NCI-H2196 treated with DMSO at 0.1 percent for 48 hours (cell line): ENCODE measurements around the gene TTLL8.

Source experiments
- DNase-seq: peaks from one replicate; lab custom pipeline; 2025; ENCODE audit not compliant: unreplicated experiment; lab: John Stamatoyannopoulos, UW

TTLL8 gene

GRCh38 chr22:50062509-50063135 lies 4.5 kb upstream of the TTLL8 start:
- DNase-seq = no peak

- no peak for DNase-seq
These were observed 3.8 kb upstream of the TTLL8 start for GRCh38 chr22:50061824-50062355.

GRCh38 chr22:50061141-50061823 lies 3.2 kb upstream of the TTLL8 start:
- DNase-seq = no peak

GRCh38 chr22:50060441-50061140 lies 2.5 kb upstream of the TTLL8 start:
- DNase-seq = no peak

- no peak for DNase-seq
These were observed 1.8 kb upstream of the TTLL8 start for GRCh38 chr22:50059881-50060262.

GRCh38 chr22:50058906-50059880 lies 1.1 kb upstream of the TTLL8 start:
- no peak for DNase-seq

- no peak for DNase-seq
These were observed 629 bp downstream of the TTLL8 start for GRCh38 chr22:50057278-50058060.

- DNase-seq = no peak
These were observed 1.7 kb downstream of the TTLL8 start for GRCh38 chr22:50056214-50056972.

GRCh38 chr22:50053861-50054260 lies 4.2 kb downstream of the TTLL8 start:
- no peak for DNase-seq

GRCh38 chr22:50051930-50052329 lies 6.2 kb downstream of the TTLL8 start:
- DNase-seq = no peak

GRCh38 chr22:50049299-50050195 lies 8.6 kb downstream of the TTLL8 start:
- DNase-seq = no peak

- no peak for DNase-seq
These were observed 9.3 kb downstream of the TTLL8 start for GRCh38 chr22:50048836-50049235.

GRCh38 chr22:50048061-50048765 lies 9.9 kb downstream of the TTLL8 start:
- DNase-seq = no peak

GRCh38 chr22:50047346-50047745 lies 10.8 kb downstream of the TTLL8 start:
- DNase-seq = no peak

GRCh38 chr22:50046481-50047245 lies 11.4 kb downstream of the TTLL8 start:
- no peak for DNase-seq

- DNase-seq = no peak
These were observed 12.1 kb downstream of the TTLL8 start for GRCh38 chr22:50046019-50046415.
